A549 (cell line): ENCODE measurements around the gene KISS1. TPM values are rescaled to one million over a fixed set of nuclear protein-coding genes. Genes with fewer than 3 reads are reported as not detected.
"Not testable (repeated sequence)": the region's sequence is repeated elsewhere in the genome, so short reads cannot be mapped to it uniquely, and the experiment has no call there.

Experiments used
- ATAC-seq, 2 experiments: fragments of 200-7000 bp in 1 of 2; fragments of >200 bp in 1 of 2; cut with Nextera tagmentation in 1 of 2; cut with Tn5 transposase in 1 of 2; 3 replicates each; pipeline versions ENCODE4 v1.8.0 to v1.9.1; 2018 to 2020; ENCODE audit warnings: mild to moderate bottlenecking in 1 of 2, moderate library complexity in 1 of 2
- CTCF ChIA-PET: fragments of 300-600 bp; sonication (Branson Sonifier 250); formaldehyde crosslinking; extraction: SDS; loops from one replicate; lab custom pipeline; 2021; ENCODE audit warnings: antibody characterized with exemption, inconsistent platforms; lab: Yijun Ruan, JAX
- POLR2A ChIA-PET: fragments of 350-600 bp; formaldehyde crosslinking; extraction: SDS; loops from one replicate; lab custom pipeline; 2021; ENCODE audit warnings: antibody characterized with exemption, inconsistent platforms; lab: Yijun Ruan, JAX
- DNase-seq, 2 experiments: peaks; one replicate each; pipeline versions ENCODE4 v3.0.0 to v3.0.0-alpha.2; 2011 to 2016; ENCODE audit warnings: low read depth in 1 of 2, low spot score in 1 of 2
- FAIRE-seq: peaks from 2 replicates; lab custom pipeline; 2011; peaks lifted over from hg19 to GRCh38; lab: Jason Lieb, UNC
- H3K27ac ChIP-seq, 2 experiments: fragments of >200 bp; sonication (Bioruptor Twin); formaldehyde crosslinking; 3 replicates each; pipeline ENCODE4 v1.5.1; 2016 to 2017
- H3K4me1 ChIP-seq: fragments of >200 bp; sonication (Bioruptor Twin); formaldehyde crosslinking; 3 replicates; pipeline ENCODE4 v1.6.1; 2016
- H3K4me2 ChIP-seq: fragments of >200 bp; sonication (Bioruptor Twin); formaldehyde crosslinking; 3 replicates; pipeline ENCODE4 v1.6.1; 2016
- H3K4me3 ChIP-seq: fragments of >200 bp; sonication (Bioruptor Twin); formaldehyde crosslinking; 3 replicates; pipeline ENCODE4 v1.5.1; 2016
- H3K9me3 ChIP-seq: fragments of >200 bp; sonication (Bioruptor Twin); formaldehyde crosslinking; 3 replicates; pipeline ENCODE4 v1.6.1; 2016
- CBX2 ChIP-seq: fragments of 200-600 bp; sonication (generic); IDR thresholded peaks from 2 replicates; pipeline ENCODE4 v1.6.1; 2016; ENCODE audit warnings: low read depth, mild to moderate bottlenecking, borderline replicate concordance
- CTCF ChIP-seq: fragments of >200 bp; sonication (Bioruptor Twin); formaldehyde crosslinking; IDR thresholded peaks from 3 replicates; pipeline ENCODE4 v1.5.1; 2016
- FOSB ChIP-seq: fragments of 250-450 bp; sonication (Bioruptor Pico); IDR thresholded peaks from 2 replicates; pipeline ENCODE4 v1.5.0; 2020; ENCODE audit warnings: mild to moderate bottlenecking, moderate library complexity
- HES2 ChIP-seq: fragments of >200 bp; sonication (Bioruptor Twin); formaldehyde crosslinking; IDR thresholded peaks from 2 replicates; pipeline ENCODE4 v1.6.1; 2016
- HEYL ChIP-seq: fragments of 250-450 bp; sonication (Bioruptor Pico); IDR thresholded peaks from 2 replicates; pipeline ENCODE4 v1.8.0; 2021; ENCODE audit warnings: mild to moderate bottlenecking, moderate library complexity
- HMGXB4 ChIP-seq: fragments of 250-450 bp; sonication (Bioruptor Pico); IDR thresholded peaks from 2 replicates; pipeline ENCODE4 v1.5.0; 2021; ENCODE audit warnings: mild to moderate bottlenecking, moderate library complexity, borderline replicate concordance
- HOXB13 ChIP-seq: fragments of 250-450 bp; sonication (Bioruptor Pico); IDR thresholded peaks from 2 replicates; pipeline ENCODE4 v1.5.0; 2020; ENCODE audit warnings: low read depth, mild to moderate bottlenecking, moderate library complexity
- HOXB5 ChIP-seq: fragments of 250-450 bp; sonication (Bioruptor Pico); IDR thresholded peaks from 2 replicates; pipeline ENCODE4 v1.5.0; 2020; ENCODE audit warnings: mild to moderate bottlenecking, moderate library complexity
- JUNB ChIP-seq: fragments of >200 bp; sonication (Bioruptor Twin); formaldehyde crosslinking; IDR thresholded peaks from 2 replicates; pipeline ENCODE4 v1.6.1; 2016
- KDM1A ChIP-seq: fragments of 200-600 bp; sonication (generic); IDR thresholded peaks from 2 replicates; pipeline ENCODE4 v1.6.1; 2016; ENCODE audit warnings: low read depth, mild to moderate bottlenecking
- POLR2A ChIP-seq: IDR thresholded peaks from 2 replicates; pipeline ENCODE4 v1.6.1; 2012; ENCODE audit warnings: mild to moderate bottlenecking, low read length
- RAD21 ChIP-seq, 2 experiments: fragments of >200 bp in 1 of 2; sonication (Bioruptor Twin) in 1 of 2; formaldehyde crosslinking in 1 of 2; IDR thresholded peaks in 1 of 2; conservative IDR thresholded peaks in 1 of 2; 2 replicates in 1 of 2; 3 replicates in 1 of 2; pipeline ENCODE4 v1.6.1; 2012 to 2018; ENCODE audit warnings: inconsistent platforms in 1 of 2
- RNF2 ChIP-seq: fragments of 200-600 bp; sonication (generic); IDR thresholded peaks from 2 replicates; pipeline ENCODE4 v1.6.1; 2016; ENCODE audit warnings: low read depth, mild to moderate bottlenecking, antibody characterized with exemption, moderate library complexity, borderline replicate concordance
- SMC3 ChIP-seq: fragments of >200 bp; sonication (Bioruptor Twin); formaldehyde crosslinking; IDR thresholded peaks from 3 replicates; pipeline ENCODE4 v1.6.1; 2018; ENCODE audit warnings: inconsistent platforms
- TFCP2L1 ChIP-seq: fragments of 250-450 bp; sonication (Bioruptor Pico); IDR thresholded peaks from 2 replicates; pipeline ENCODE4 v1.5.0; 2021; ENCODE audit warnings: mild to moderate bottlenecking
- TP53 ChIP-seq: fragments of 250-450 bp; sonication (Bioruptor Pico); IDR thresholded peaks from 2 replicates; pipeline ENCODE4 v1.5.0; 2021; ENCODE audit warnings: mild to moderate bottlenecking, moderate library complexity
- ZFP36 ChIP-seq: fragments of 450-650 bp; IDR thresholded peaks from 2 replicates; pipeline ENCODE4 v1.6.1; 2014; ENCODE audit warnings: borderline replicate concordance; ENCODE audit not compliant: partially characterized antibody
- WGBS: methylation state at CpG from one replicate; pipeline ENCODE4 v1.1.6; 2017; ENCODE audit errors: missing lambda C conversion rate; 5-methylcytosine and 5-hydroxymethylcytosine counted together
- polyA plus RNA-seq, 4 experiments: library from polyadenylated mRNA; depleted of rRNA in 3 of 4; stranded (reverse); fragments of >200 nt; fragmentation: RNase III in 1 of 4; extraction: RNeasy Plus Mini Kit Qiagen cat#74134 plus additional on column Dnase treatment in 1 of 4; gene quantifications; 2 replicates in 3 of 4; 3 replicates in 1 of 4; pipeline ENCODE4 v1.2.3, GENCODE V29; 2011 to 2017

KISS1 gene
- polyA plus RNA-seq, 2 of the 4 experiments (the other 2 are of a cell fraction) = 0.23 TPM; not detected in 1

GRCh38 chr1:204240233-204240632 lies 43.9 kb upstream of the KISS1 start (continued):
- no peak for TF ChIP-seq RNF2

- 92% methylated on average over 3 of the region's 3 CpGs for WGBS
- H3K27ac ChIP-seq, POLR2A ChIA-PET, ATAC-seq, H3K4me1 ChIP-seq, H3K4me2 ChIP-seq, H3K9me3 ChIP-seq, DNase-seq, H3K4me3 ChIP-seq, FAIRE-seq: not testable (repeated sequence)
- CTCF ChIA-PET = interaction anchor here (0.6 to 1.5 kb wide), 2 partner anchors 9 to 76 kb away, joined by 3 to 4 read pairs; no protein-coding TSS in a partner anchor
These were observed 43.1 kb upstream of the KISS1 start for GRCh38 chr1:204239401-204239800.

- DNase-seq, FAIRE-seq, H3K4me3 ChIP-seq, ATAC-seq, H3K9me3 ChIP-seq, POLR2A ChIA-PET, H3K4me1 ChIP-seq, H3K27ac ChIP-seq, H3K4me2 ChIP-seq: not testable (repeated sequence)
- 85% methylated on average over 1 of the region's 2 CpGs for whole genome bisulfite sequencing
- CTCF ChIA-PET = interaction anchor here (2.4 kb wide), 1 partner anchor 125 kb away, joined by 8 read pairs; no protein-coding TSS in a partner anchor
These were observed 42.2 kb upstream of the KISS1 start for GRCh38 chr1:204238520-204238919.

- H3K4me1 ChIP-seq, H3K27ac ChIP-seq, H3K9me3 ChIP-seq, DNase-seq, ATAC-seq, H3K4me2 ChIP-seq, POLR2A ChIA-PET, H3K4me3 ChIP-seq, FAIRE-seq: not testable (repeated sequence)
- CTCF ChIA-PET = interaction anchor here (0.7 to 2.4 kb wide), 5 partner anchors 23 to 130 kb away, joined by 3 to 8 read pairs (median 3); partner anchors contain the start of gene GOLT1A
- WGBS = 96% methylated on average over 1 of the region's 1 CpG
These were observed 41.2 kb upstream of the KISS1 start for GRCh38 chr1:204237515-204237914.

GRCh38 chr1:204232526-204232925 lies 36.2 kb upstream of the KISS1 start:
- no peaks in the 10 kb centered on the region for H3K4me1 ChIP-seq
- DNase-seq (no peak), FAIRE-seq (no peak), ATAC-seq (no peak)
- POLR2A ChIA-PET = no interaction called here
- TF ChIP-seq HOXB5 (CRISPR knock-in tag) = no peak
- TF ChIP-seq HES2 = no peak
- TF ChIP-seq KDM1A = no peak
- TF ChIP-seq CTCF = no peak
- TF ChIP-seq HOXB13 (CRISPR knock-in tag) = no peak
- TF ChIP-seq CBX2 = no peak
- TF ChIP-seq TP53 (CRISPR knock-in tag) = no peak
- TF ChIP-seq SMC3 = no peak
- no peak for TF ChIP-seq HEYL (CRISPR knock-in tag)
- no peak for TF ChIP-seq TFCP2L1 (CRISPR knock-in tag)
- no peak for TF ChIP-seq POLR2A
- TF ChIP-seq RAD21 (conservative IDR thresholded peaks at IDR 0.05 in 1 of 2, IDR thresholded peaks at IDR 0.05 in 1 of 2) = no peak
- no peak for TF ChIP-seq FOSB
- no peak for TF ChIP-seq JUNB
- TF ChIP-seq ZFP36 = no peak
- no peak for TF ChIP-seq HMGXB4 (CRISPR knock-in tag)
- CTCF ChIA-PET = interaction anchor here (0.6 to 7.4 kb wide), 9 partner anchors 11 to 386 kb away, joined by 3 to 32 read pairs (median 5); partner anchors contain the start of gene PLEKHA6
- no peaks in the 10 kb centered on the region for H3K9me3 ChIP-seq
- no peak overlapping the region for H3K27ac ChIP-seq
- H3K4me2 ChIP-seq = no peak overlapping the region
- H3K4me3 ChIP-seq = no peak overlapping the region
